ENCODE data around the gene COL26A1. TPM values are rescaled to one million over a fixed set of nuclear protein-coding genes. Genes with fewer than 3 reads are reported as not detected.

COL26A1 gene
- total RNA-seq, 3 donors from 2014 or later (not counting 1 experiment from before 2014, with no cell fraction given) = 0.16 TPM; not detected in 2

GRCh38 chr7:101436221-101436735 is 73.6 kb downstream of the COL26A1 start:
- H3K4me1 ChIP-seq (ENCODE audit: control insufficient read depth, insufficient read depth, low read length) = no peaks in the 10 kb centered on the region
- intact Hi-C loops (cut with micrococcal nuclease) = no loop called here
- Mint-ChIP-seq H3K36me3 (no peaks in the 10 kb centered on the region), H3K27ac (no peak overlapping the region), H3K4me3 (no peak overlapping the region), H3K4me1 (no peaks in the 10 kb centered on the region), H3K27me3 (ENCODE audit: low read depth in 2 of 2) (peaks cover 22 to 25% of the 10 kb centered on the region in 2 donors), H3K9me3 (no peaks in the 10 kb centered on the region)
- H3K36me3 ChIP-seq (ENCODE audit: control insufficient read depth, insufficient read depth, low read length) = no peaks in the 10 kb centered on the region
- 48% methylated on average over 13 of the region's 15 CpGs for WGBS (ENCODE audit: insufficient coverage)
- TF ChIP-seq, protein P1, sequence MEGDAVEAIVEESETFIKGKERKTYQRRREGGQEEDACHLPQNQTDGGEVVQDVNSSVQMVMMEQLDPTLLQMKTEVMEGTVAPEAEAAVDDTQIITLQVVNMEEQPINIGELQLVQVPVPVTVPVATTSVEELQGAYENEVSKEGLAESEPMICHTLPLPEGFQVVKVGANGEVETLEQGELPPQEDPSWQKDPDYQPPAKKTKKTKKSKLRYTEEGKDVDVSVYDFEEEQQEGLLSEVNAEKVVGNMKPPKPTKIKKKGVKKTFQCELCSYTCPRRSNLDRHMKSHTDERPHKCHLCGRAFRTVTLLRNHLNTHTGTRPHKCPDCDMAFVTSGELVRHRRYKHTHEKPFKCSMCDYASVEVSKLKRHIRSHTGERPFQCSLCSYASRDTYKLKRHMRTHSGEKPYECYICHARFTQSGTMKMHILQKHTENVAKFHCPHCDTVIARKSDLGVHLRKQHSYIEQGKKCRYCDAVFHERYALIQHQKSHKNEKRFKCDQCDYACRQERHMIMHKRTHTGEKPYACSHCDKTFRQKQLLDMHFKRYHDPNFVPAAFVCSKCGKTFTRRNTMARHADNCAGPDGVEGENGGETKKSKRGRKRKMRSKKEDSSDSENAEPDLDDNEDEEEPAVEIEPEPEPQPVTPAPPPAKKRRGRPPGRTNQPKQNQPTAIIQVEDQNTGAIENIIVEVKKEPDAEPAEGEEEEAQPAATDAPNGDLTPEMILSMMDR (IDR thresholded peaks at IDR 0.05) = no peak
- no peak overlapping the region for H3K4me3 ChIP-seq (ENCODE audit: low read length)
- ATAC-seq = no peak
- no peaks in the 10 kb centered on the region for H3K27me3 ChIP-seq (ENCODE audit: control insufficient read depth, insufficient read depth, low read length)
- no peak overlapping the region for H3K27ac ChIP-seq (ENCODE audit: low read length)
- no peaks in the 10 kb centered on the region for H3K9me3 ChIP-seq (ENCODE audit: control insufficient read depth, insufficient read depth, low read length)
- no peak for DNase-seq

GRCh38 chr7:101436857-101437576 is 74.3 kb downstream of the COL26A1 start:
- H3K9me3 ChIP-seq (ENCODE audit: control insufficient read depth, insufficient read depth, low read length) = no peaks in the 10 kb centered on the region
- TF ChIP-seq, protein P1 (IDR thresholded peaks at IDR 0.05) = no peak
- DNase-seq (no peak), ATAC-seq (no peak)
- intact Hi-C loops (cut with micrococcal nuclease) = no loop called here
- Mint-ChIP-seq H3K36me3 (no peaks in the 10 kb centered on the region), H3K4me3 (no peak overlapping the region), H3K27me3 (ENCODE audit: low read depth in 2 of 2) (peaks cover 22 to 25% of the 10 kb centered on the region in 2 donors), H3K27ac (no peak overlapping the region), H3K9me3 (no peaks in the 10 kb centered on the region), H3K4me1 (no peaks in the 10 kb centered on the region)
- no peak overlapping the region for H3K4me3 ChIP-seq (ENCODE audit: low read length)
- H3K36me3 ChIP-seq (ENCODE audit: control insufficient read depth, insufficient read depth, low read length) = no peaks in the 10 kb centered on the region
- WGBS (ENCODE audit: insufficient coverage) = 81% methylated on average over 19 of the region's 19 CpGs
- no peaks in the 10 kb centered on the region for H3K4me1 ChIP-seq (ENCODE audit: control insufficient read depth, insufficient read depth, low read length)
- no peaks in the 10 kb centered on the region for H3K27me3 ChIP-seq (ENCODE audit: control insufficient read depth, insufficient read depth, low read length)
- no peak overlapping the region for H3K27ac ChIP-seq (ENCODE audit: low read length)

- WGBS (ENCODE audit: insufficient coverage) = 85% methylated on average over 7 of the region's 7 CpGs
- DNase-seq = no peak
- TF ChIP-seq, protein P1 (IDR thresholded peaks at IDR 0.05) = no peak
Measured at GRCh38 chr7:101441890-101442289, 79.2 kb downstream of the COL26A1 start.

More at GRCh38 chr7:101441890-101442289, 79.2 kb downstream of the COL26A1 start:
- intact Hi-C loops (cut with micrococcal nuclease) = no loop called here
- Histone ChIP-seq H3K4me1 (ENCODE audit: control insufficient read depth, insufficient read depth, low read length) (no peaks in the 10 kb centered on the region), H3K36me3 (ENCODE audit: control insufficient read depth, insufficient read depth, low read length) (no peaks in the 10 kb centered on the region), H3K4me3 (ENCODE audit: low read length) (no peak overlapping the region), H3K9me3 (ENCODE audit: control insufficient read depth, insufficient read depth, low read length) (no peaks in the 10 kb centered on the region), H3K27ac (ENCODE audit: low read length) (no peak overlapping the region), H3K27me3 (ENCODE audit: control insufficient read depth, insufficient read depth, low read length) (no peaks in the 10 kb centered on the region)
- Mint-ChIP-seq H3K9me3 (no peaks in the 10 kb centered on the region), H3K27me3 (ENCODE audit: low read depth in 2 of 2) (peaks cover 0 to 12% of the 10 kb centered on the region in 2 donors), H3K4me3 (no peak overlapping the region), H3K36me3 (no peaks in the 10 kb centered on the region), H3K4me1 (peaks cover 0 to 5% of the 10 kb centered on the region in 2 donors), H3K27ac (no peak overlapping the region)
- no peak for ATAC-seq
